NCI-H446 (cell line): ENCODE data around the gene EBF3.

Experiments used
- DNase-seq, 2 experiments: peaks; one replicate each; lab custom pipeline; 2025; lab: John Stamatoyannopoulos, UW

EBF3 gene

GRCh38 chr10:129833994-129834739 is 129.9 kb downstream of the EBF3 start:
- DNase-seq = no peak

GRCh38 chr10:129833468-129833950 is 130.6 kb downstream of the EBF3 start:
- DNase-seq = no peak

DNA sequence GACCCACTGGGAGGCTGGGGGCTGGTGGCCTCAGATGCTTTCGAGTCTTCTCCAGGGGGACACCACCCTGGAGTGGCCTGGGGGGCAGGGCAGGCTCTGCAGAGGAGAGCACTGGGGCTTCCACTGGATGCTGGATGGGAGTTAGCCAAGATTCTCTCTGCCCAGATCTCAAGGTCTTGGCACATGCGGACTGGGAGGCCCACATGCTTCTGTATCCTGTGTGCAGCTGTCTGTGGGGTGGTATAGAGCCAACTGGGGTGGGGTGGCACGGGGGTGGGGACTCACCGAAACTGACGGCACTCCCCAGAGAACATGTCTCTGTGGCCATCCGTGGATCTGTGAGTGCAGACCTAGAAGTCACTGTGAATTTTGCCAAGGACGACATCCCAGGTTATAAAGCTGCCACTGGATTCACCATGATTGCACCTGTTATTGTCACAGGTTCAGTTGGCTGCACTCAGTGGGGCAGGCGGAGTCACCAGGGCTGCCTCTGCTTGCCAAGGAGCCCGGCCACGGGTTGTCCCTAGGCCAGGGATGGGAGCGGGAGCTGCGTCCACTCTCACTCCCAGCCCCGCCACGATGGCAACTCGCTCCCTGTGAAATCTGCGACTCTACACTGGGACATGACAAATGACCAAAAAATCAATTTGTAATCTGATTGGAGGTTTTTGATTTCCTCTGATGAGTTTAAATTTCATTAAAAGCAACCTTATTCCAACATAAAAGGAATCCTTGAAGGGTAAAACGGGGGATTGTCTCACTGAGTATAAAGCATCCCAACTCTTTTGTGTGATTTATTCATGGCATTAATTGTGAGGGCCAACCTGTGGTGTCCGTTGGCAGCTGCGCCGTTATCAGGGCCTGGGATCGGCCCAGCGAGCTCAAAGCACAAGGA is 131.3 kb downstream of the EBF3 start:
- DNase-seq = no peak

DNA sequence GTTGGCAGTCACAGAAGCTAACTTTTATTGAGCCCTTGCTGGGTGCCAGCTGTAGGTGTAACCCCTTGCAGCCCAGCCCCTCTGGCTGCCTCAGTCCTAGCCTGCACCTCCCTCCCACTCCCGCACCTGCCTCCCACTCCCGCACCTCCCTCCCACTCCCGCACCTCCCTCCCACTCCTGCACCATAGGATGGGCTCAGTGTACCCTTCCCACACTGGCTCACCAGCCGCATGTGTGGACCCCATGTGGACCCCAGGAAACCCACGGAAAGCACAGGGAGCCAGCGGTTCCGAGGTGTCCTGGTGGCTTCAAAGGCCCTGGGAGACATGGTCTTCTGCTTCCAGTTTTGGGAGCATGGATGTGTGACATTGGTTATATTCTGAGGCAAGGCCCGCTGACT is 132.9 kb downstream of the EBF3 start:
- DNase-seq = no peak

- no peak for DNase-seq
Measured at GRCh38 chr10:129825826-129826225, 138.2 kb downstream of the EBF3 start.

DNA sequence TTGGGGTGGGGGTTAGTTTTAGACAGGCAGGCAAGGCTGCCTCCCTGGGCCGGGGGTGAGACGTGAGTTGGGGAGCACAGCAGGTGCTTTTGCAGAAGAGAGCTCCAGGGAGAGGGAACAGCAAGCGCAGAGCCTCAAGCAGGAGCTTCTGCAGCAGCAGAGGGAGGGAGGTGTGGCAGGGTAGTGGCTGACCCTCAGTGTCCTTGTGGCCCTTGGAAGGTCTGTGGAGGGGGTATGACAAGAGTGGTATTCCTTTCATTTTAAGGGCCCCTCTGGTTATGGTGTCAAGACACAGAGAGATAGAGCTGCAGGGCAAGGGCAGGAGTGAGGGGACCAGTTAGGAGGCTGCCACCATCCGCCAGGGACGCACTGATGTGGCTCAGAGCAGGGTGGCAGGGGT is 138.9 kb downstream of the EBF3 start:
- no peak for DNase-seq

- no peak for DNase-seq
Measured at GRCh38 chr10:129820451-129820850, 143.6 kb downstream of the EBF3 start.

- DNase-seq = no peak
Measured at GRCh38 chr10:129816656-129817045, 147.4 kb downstream of the EBF3 start.

DNA sequence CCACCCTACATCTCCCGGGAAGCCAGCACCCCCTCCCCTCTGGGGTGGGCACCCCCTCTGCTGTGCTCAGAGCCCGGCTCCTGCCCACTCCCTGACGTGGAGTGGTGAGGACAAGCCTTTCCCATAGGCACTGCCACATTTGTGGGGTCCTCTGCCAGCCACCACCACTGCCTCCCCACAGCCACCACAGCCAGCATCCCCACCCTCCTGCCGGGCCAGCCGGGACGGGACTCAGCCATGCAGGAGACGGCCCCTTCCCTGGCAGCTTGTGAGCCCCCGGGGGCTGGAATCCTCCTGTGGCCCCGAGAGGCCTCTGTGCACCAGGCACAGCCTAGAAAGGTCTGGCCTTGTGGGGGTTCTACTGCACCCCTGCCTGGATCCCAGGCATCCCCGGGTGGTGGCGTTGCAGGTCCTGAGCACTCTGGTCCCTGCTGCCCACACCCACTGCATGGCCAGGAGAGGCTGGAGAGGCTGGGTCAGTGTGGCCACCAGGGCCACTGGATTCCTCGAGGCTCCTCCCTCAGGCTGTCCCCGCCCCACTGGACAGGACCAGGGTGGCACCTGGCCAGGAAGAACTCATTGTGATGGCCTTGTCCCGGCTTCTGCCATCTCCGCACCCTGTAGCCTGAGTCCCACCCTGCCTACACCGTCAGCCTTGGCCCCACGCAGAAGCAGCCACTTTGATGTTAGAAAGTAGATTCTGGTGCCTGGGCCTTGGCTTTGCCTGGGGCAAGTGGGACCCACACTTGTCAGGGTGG is 148.0 kb downstream of the EBF3 start:
- no peak for DNase-seq

GRCh38 chr10:129814681-129815646 is 149.1 kb downstream of the EBF3 start:
- DNase-seq = no peak

GRCh38 chr10:129812398-129812797 is 151.7 kb downstream of the EBF3 start:
- no peak for DNase-seq

GRCh38 chr10:129811208-129811607 is 152.9 kb downstream of the EBF3 start:
- no peak for DNase-seq

- DNase-seq = no peak
Measured at GRCh38 chr10:129809841-129810240, 154.2 kb downstream of the EBF3 start.

DNA sequence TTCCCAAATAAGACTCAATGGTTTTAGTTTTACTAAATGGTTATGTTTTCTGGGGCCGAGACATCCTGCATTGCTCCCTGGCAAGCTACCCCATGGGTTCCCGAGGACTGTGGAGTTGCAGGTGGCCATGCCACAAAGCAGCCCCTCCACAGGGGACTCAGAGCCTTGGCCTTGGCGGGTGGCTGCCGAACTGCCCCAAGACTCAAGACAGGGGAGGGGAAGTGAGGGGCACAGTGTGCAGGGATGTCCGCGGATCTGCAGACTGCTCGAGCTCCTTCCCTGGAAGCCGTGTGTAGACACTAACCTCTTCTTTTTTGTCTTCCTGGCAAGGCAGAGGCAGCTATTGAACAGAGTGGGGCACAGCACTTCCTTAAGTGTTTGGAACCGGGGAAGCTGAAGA is 154.6 kb downstream of the EBF3 start:
- no peak for DNase-seq

DNA sequence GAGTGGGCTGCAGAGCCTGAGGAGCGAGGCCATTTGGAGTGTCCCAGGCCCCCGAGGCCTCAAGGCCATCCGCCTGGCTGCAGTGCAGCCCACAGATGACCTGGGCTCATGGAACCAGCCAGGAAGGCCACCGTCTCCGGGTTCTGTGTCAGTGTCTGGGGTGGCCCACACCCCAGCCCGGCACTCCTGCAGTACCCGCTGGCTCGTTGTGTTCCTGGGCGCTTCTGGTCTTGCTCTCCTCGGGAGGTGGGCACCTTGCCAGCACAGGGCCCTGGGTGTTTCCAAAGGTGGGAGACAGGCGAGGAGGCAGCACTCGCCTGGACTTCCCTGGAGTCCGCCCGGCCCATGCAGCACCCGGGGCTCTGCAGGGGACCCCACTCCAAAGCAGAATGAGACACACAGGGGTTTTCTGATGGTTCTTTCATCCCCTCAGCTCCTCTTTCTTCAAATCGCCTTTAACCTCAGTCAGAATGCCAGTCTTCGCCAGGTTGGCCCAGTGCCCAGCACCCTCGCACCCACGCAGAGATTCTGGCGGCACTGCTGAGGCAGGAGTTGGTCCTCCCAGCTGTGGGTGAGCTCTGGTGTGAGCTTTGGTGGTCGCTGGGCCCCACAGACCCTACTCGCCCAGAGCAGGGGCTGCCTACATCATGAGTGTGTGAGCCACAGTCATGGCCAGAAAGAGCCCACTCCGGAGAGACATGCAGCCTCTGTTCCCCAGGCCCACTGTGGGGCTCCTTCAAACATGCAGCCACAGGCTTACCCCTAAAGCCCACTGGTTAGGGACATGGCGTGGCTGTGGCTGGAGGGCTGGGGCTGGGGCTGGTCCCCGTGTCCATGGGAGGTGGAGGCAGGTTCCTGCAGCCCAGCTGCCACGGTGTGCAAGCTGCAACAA is 155.7 kb downstream of the EBF3 start:
- DNase-seq = no peak

DNA sequence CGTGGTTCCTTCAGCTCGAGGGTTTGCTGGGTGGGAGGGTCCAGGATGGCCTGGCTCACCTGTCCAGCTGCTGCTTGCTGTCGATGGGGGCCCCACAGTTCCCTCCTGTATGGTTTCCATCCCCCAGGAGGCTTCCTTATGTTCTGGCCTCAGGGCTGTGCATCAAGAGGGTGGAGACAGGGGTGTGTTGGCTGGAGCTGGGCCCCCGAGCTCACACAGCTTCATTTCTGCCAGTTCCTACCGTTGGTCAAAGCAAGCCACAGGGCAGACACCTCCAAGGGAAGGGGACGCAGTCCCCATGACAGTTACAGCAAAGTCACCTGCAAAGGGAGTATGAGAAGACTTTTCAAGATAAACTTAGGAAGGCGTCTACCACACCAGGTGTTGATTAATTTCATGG is 156.9 kb downstream of the EBF3 start:
- no peak for DNase-seq

GRCh38 chr10:129800796-129801340 is 163.2 kb downstream of the EBF3 start:
- DNase-seq = no peak

- no peak for DNase-seq
Measured at GRCh38 chr10:129799942-129800341, 164.1 kb downstream of the EBF3 start.

- DNase-seq = no peak
Measured at GRCh38 chr10:129796710-129797420, 167.2 kb downstream of the EBF3 start.
